ENCODE results near the gene CRY1.

CRY1 gene

DNA sequence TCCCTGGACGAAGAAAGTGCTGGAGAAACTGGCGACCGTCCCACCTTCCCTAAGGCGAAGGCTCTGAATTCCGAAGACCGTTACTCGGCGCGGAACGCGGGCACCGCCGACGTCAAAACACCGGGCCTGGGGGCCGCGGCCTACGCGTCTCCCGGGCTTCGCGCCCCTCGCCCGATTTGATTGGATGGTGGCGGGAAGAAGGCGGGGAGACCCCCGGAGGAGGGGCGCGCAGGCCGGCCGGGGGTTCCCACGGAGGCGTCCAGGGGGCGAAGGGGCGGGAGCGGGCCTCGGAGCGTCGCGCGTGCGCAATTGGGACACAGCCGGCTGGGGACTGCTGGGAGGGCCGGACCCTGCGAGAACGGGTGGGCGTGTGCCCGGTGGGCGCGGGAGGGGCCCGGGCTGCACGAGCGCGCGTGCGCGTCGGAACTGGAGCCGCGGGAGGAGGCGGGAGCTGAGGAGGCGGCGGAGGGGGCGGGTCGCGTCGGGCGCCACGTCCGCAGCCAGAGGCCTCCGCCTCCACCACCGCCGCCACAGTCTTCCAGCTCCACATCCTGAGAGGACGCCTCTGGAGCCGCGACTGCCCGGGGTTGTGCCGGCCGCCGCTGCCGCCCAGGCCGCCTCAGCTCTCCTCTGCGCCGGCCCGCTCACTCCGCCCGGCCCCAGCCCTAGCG is 137.8 kb downstream of the CRY1 start, which contains the start of gene TMEM263:
TSS of gene TMEM263 (plus strand) at position 531 of the 671 bp plus-strand sequence. CDS start 11,210 bp downstream, outside the sequence.
- DNase-seq, result peak; percentile 56

GRCh38 chr12:106954462-106955376 is 138.6 kb downstream of the CRY1 start:
- no peak for DNase-seq

- no peak for DNase-seq
Measured at GRCh38 chr12:106953352-106954250, 139.7 kb downstream of the CRY1 start.

DNA sequence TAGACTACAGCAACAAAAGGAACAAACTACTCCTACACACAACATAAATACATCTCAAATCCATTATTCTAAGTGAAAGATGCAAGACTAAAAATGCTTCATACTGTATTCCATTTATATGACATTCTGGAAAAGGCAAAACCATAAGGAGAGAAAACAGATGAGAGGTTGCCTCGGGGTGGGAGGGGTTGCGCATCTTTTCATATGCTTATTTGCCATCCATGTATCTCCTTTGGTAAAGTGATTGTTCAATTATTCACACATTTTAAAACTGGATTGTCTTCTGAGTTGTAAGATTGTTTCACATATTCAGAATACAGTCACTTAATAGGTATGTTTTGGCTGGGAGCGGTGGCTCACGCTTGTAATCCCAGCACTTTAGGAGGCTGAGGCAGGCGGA is 142.8 kb downstream of the CRY1 start:
- DNase-seq, result no peak

DNA sequence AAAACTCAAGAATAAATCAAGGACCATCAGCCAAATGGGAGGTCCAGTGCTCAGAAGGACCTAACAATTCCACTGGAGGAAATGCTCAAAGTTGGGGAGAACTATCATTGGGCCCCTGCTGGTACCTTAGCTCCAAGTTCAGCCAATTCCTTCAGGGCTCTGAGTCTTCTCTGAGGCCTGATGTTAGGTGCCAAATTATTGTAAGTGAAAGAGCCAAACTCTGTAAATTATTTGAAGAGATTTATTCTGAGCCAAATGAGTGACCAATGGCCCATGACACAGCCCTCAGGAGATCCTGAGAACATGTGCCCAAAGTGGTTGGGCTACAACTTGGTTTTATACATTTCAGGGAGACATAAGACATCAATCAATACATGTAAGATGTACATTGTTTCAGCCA is 145.9 kb downstream of the CRY1 start:
- DNase-seq, result no peak

DNA sequence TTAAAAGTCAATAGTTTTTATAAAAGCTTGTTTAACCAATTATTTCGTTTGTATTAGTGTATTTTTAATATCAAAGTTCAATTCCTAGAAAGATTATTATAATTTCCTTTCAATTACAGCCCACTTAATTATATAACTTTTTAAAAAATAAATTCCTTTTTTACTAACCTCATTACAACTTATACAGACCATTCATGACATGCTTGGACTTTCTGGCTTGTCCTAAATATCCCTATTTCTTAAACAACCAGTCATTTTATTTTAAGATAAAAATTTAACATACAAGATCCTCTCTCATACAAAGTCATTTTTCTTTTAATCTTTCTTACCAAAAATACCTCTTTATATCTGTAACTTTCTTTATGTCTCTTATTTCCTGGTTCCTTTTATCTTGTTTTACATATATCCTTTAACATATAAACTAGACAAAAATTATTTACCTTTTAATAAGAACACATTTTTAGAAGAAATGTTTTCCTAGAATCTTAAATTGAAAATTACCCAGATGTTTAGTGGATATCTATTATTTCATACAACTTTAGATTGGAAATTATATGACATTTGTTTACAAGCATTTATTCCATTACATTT is 148.0 kb downstream of the CRY1 start:
- no peak for DNase-seq

DNA sequence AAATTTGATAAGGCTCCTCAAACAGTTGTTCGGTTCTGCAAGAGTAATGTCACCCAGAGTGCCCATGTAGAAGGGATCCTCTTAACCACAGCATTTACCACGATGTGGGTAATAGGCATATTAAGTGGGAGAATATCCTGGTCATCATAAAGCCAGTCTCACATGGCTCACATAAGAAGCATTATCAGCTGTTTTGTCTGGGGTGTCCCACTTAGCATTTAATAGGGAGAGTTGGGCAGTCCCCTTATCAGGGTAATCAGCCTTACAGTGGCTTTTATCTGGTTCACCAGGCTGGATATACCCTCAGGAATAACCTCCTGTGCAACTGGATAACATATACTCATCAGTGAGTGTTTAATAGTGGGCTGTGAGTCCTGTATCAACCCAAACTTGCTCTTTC is 150.6 kb downstream of the CRY1 start:
- no peak for DNase-seq

- DNase-seq, result no peak
Measured at GRCh38 chr12:106941481-106942156, 151.7 kb downstream of the CRY1 start.
